K562 (cell line): ENCODE data around the gene ERCC1. TPM values are rescaled to one million over a fixed set of nuclear protein-coding genes. Genes with fewer than 3 reads are reported as not detected.

Experiments
- ARNT ChIP-seq, 2 experiments: fragments of 450-650 bp; IDR thresholded peaks; 2 replicates each; pipeline ENCODE4 v1.6.1; 2016; ENCODE audit warnings: mild to moderate bottlenecking in 1 of 2
- CXXC5 ChIP-seq: fragments of 250-450 bp; sonication (Bioruptor Pico); IDR thresholded peaks from 2 replicates; pipeline ENCODE4 v1.8.0; 2022; ENCODE audit warnings: inconsistent platforms, mild to moderate bottlenecking, moderate library complexity
- EGR1 ChIP-seq: fragments of 450-650 bp; conservative IDR thresholded peaks from 2 replicates; pipeline ENCODE4 v1.6.1; 2017; ENCODE audit warnings: mild to moderate bottlenecking
- HMG20B ChIP-seq: fragments of 250-450 bp; sonication (Bioruptor Pico); IDR thresholded peaks from 2 replicates; pipeline ENCODE4 v1.5.0; 2021; ENCODE audit warnings: mild to moderate bottlenecking
- MEIS2 ChIP-seq: fragments of 450-650 bp; IDR thresholded peaks from 2 replicates; pipeline ENCODE4 v1.6.1; 2014; ENCODE audit warnings: mild to moderate bottlenecking; ENCODE audit not compliant: partially characterized antibody
- NR2C1 ChIP-seq, 2 experiments: fragments of 450-650 bp; IDR thresholded peaks; 2 replicates each; pipeline ENCODE4 v1.6.1; 2017; ENCODE audit warnings: mild to moderate bottlenecking in 2 of 2, antibody characterized with exemption in 1 of 2, inconsistent platforms in 1 of 2, missing compliant biosample characterization in 1 of 2, missing genetic modification characterization in 1 of 2
- POLR2AphosphoS5 ChIP-seq: IDR thresholded peaks from 2 replicates; pipeline ENCODE4 v1.6.1; 2011; ENCODE audit warnings: mild to moderate bottlenecking, low read depth, low read length, moderate library complexity; ENCODE audit not compliant: control insufficient read depth, insufficient read depth
- RAD51 ChIP-seq: fragments of 450-650 bp; IDR thresholded peaks from 2 replicates; pipeline ENCODE4 v1.7.1; 2016; ENCODE audit warnings: low read depth, mild to moderate bottlenecking, borderline replicate concordance
- RFX7 ChIP-seq: fragments of 250-450 bp; sonication (Bioruptor Pico); IDR thresholded peaks from 2 replicates; pipeline ENCODE4 v1.5.1; 2021; ENCODE audit warnings: mild to moderate bottlenecking
- SAFB ChIP-seq: fragments of 200-400 bp; formaldehyde crosslinking; IDR thresholded peaks from 2 replicates; pipeline ENCODE4 v1.6.1; 2017; ENCODE audit warnings: low read depth, low read length, borderline replicate concordance
- SNAPC5 ChIP-seq: fragments of 250-450 bp; sonication (Bioruptor Pico); IDR thresholded peaks from 2 replicates; pipeline ENCODE4 v1.8.0; 2021; ENCODE audit warnings: moderate library complexity, mild to moderate bottlenecking, inconsistent platforms
- SPI1 ChIP-seq: IDR thresholded peaks from 2 replicates; pipeline ENCODE4 v1.6.1; 2011; ENCODE audit warnings: low read depth, low read length, control low read depth, borderline replicate concordance
- TEAD2 ChIP-seq: fragments of 450-650 bp; IDR thresholded peaks from 2 replicates; pipeline ENCODE4 v1.6.1; 2016; ENCODE audit warnings: missing genetic modification characterization, control low read depth, missing compliant biosample characterization
- THAP12 ChIP-seq: fragments of 250-450 bp; sonication (Bioruptor Pico); IDR thresholded peaks from 2 replicates; pipeline ENCODE4 v1.9.0; 2021; ENCODE audit warnings: mild to moderate bottlenecking, inconsistent platforms
- XRCC3 ChIP-seq: fragments of 450-650 bp; IDR thresholded peaks from 2 replicates; pipeline ENCODE4 v1.6.1; 2017; ENCODE audit warnings: mild to moderate bottlenecking, moderate library complexity
- ZNF175 ChIP-seq: fragments of 200-800 bp; sonication (Bioruptor generic); IDR thresholded peaks from 2 replicates; pipeline ENCODE4 v1.6.1; 2016; ENCODE audit warnings: low read depth, mild to moderate bottlenecking, missing genetic modification characterization, missing compliant biosample characterization
- ZNF766 ChIP-seq: fragments of 200-800 bp; sonication (Bioruptor generic); conservative IDR thresholded peaks from 2 replicates; pipeline ENCODE4 v1.6.1; 2016; ENCODE audit warnings: missing genetic modification characterization, missing compliant biosample characterization
- polyA plus RNA-seq, 8 experiments: library from polyadenylated mRNA; depleted of rRNA in 4 of 8; stranded (reverse) in 5 of 8; unstranded in 3 of 8; fragments of >200 nt; fragmentation: Nextera tagmentation in 2 of 8; fragmentation: Illumina TruSeq in 1 of 8; extraction: Ambion mirVana in 2 of 8; extraction: Trizol in 1 of 8; gene quantifications; 2 replicates each; pipeline versions ENCODE4 v1.2.1 to v1.2.3, GENCODE V29; 2011 to 2014; ENCODE audit warnings: inconsistent platforms in 1 of 8, missing spikeins in 1 of 8
- total RNA-seq, 7 experiments: library from RNA; depleted of rRNA in 6 of 7; stranded (reverse); fragments of >200 nt in 6 of 7; fragmentation: Illumina TruSeq in 2 of 7; extraction: Trizol in 2 of 7; gene quantifications; 2 replicates each; pipeline versions ENCODE4 v1.2.1 to v1.2.3, GENCODE V29; 2011 to 2021; ENCODE audit warnings: low replicate concordance in 1 of 7
- TF ChIP-seq, protein P1 (sequence below), 2 experiments: IDR thresholded peaks; 2 replicates each; pipeline ENCODE4 v1.6.1; 2011; ENCODE audit warnings: borderline replicate concordance in 1 of 2, control low read depth in 1 of 2, low read depth in 1 of 2, low read length in 1 of 2, mild to moderate bottlenecking in 1 of 2, mixed read lengths in 1 of 2, moderate library complexity in 1 of 2; ENCODE audit not compliant: insufficient read depth in 1 of 2, insufficient read length in 1 of 2, poor library complexity in 1 of 2, severe bottlenecking in 1 of 2; ENCODE audit errors: extremely low read depth in 1 of 2
- TF ChIP-seq, protein P2 (sequence below), 2 experiments: fragments of 450-650 bp in 1 of 2; sonication (generic) in 1 of 2; formaldehyde crosslinking in 1 of 2; IDR thresholded peaks in 1 of 2; conservative IDR thresholded peaks in 1 of 2; 2 replicates each; pipeline versions ENCODE4 v1.6.1 to v1.8.1; 2016 to 2023; ENCODE audit warnings: mild to moderate bottlenecking in 2 of 2, moderate library complexity in 2 of 2, inconsistent platforms in 1 of 2, missing genetic modification reagents in 1 of 2
- TF ChIP-seq, protein P3 (sequence below): sonication (generic); formaldehyde crosslinking; IDR thresholded peaks from 2 replicates; pipeline ENCODE4 v1.8.0; 2022; ENCODE audit warnings: missing genetic modification reagents, mild to moderate bottlenecking, moderate library complexity, borderline replicate concordance

Gene ERCC1
- total and polyA plus RNA-seq, 9 of the 15 experiments (the other 6 are each of a cell fraction or from before 2014, with no cell fraction given) = 9.3 to 92.6 (median 60.0) TPM

- TF ChIP-seq CXXC5 (CRISPR knock-in tag) = peak; percentile 22
- TF ChIP-seq RAD51 = peak; percentile 37; the same call in 1 of the 2 replicates
- TF ChIP-seq, protein P1, sequence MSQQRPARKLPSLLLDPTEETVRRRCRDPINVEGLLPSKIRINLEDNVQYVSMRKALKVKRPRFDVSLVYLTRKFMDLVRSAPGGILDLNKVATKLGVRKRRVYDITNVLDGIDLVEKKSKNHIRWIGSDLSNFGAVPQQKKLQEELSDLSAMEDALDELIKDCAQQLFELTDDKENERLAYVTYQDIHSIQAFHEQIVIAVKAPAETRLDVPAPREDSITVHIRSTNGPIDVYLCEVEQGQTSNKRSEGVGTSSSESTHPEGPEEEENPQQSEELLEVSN (IDR thresholded peaks at IDR 0.05; ENCODE audit: borderline replicate concordance in 1 of 2, extremely low read depth in 1 of 2, insufficient read depth in 1 of 2, insufficient read length in 1 of 2, low read depth in 1 of 2, low read length in 1 of 2, poor library complexity in 1 of 2, severe bottlenecking in 1 of 2) = peak; percentile 92 to 95
- no peak for TF ChIP-seq HMG20B (CRISPR knock-in tag)
- TF ChIP-seq TEAD2 (tag) = peak; percentile 32; the same call in 1 of the 2 replicates
- no peak for TF ChIP-seq SNAPC5 (CRISPR knock-in tag)
- TF ChIP-seq POLR2AphosphoS5 = no peak; the same call in 1 of the 2 replicates
- TF ChIP-seq THAP12 (CRISPR knock-in tag) = peak; percentile 42; the same call in 1 of the 2 replicates
- TF ChIP-seq, protein P2, sequence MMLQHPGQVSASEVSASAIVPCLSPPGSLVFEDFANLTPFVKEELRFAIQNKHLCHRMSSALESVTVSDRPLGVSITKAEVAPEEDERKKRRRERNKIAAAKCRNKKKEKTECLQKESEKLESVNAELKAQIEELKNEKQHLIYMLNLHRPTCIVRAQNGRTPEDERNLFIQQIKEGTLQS (IDR thresholded peaks at IDR 0.05) = peak; percentile 88
- TF ChIP-seq, protein P2 (CRISPR knock-in tag; conservative IDR thresholded peaks at IDR 0.05) = peak; percentile 71; the same call in 1 of the 2 replicates
- peak; percentile 97 for TF ChIP-seq SAFB
- peak in 1 of 2 experiments; percentile 4; a peak in 1 of 4 replicates for TF ChIP-seq ARNT (IDR thresholded peaks at IDR 0.05)
- TF ChIP-seq RFX7 (CRISPR knock-in tag) = no peak
- TF ChIP-seq NR2C1 (IDR thresholded peaks at IDR 0.05) = peak; percentile 86
- peak; percentile 94 for TF ChIP-seq NR2C1 (tag; IDR thresholded peaks at IDR 0.05)
- TF ChIP-seq ZNF766 = peak; percentile 96
- TF ChIP-seq, protein P3, sequence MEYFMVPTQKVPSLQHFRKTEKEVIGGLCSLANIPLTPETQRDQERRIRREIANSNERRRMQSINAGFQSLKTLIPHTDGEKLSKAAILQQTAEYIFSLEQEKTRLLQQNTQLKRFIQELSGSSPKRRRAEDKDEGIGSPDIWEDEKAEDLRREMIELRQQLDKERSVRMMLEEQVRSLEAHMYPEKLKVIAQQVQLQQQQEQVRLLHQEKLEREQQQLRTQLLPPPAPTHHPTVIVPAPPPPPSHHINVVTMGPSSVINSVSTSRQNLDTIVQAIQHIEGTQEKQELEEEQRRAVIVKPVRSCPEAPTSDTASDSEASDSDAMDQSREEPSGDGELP (CRISPR knock-in tag) = peak; percentile 1; the same call in 1 of the 2 replicates
- no peak for TF ChIP-seq XRCC3
- TF ChIP-seq EGR1 = peak; percentile 95
- TF ChIP-seq ZNF175 (CRISPR knock-in tag) = peak; percentile 78; the same call in 1 of the 2 replicates
- peak; percentile 71 for TF ChIP-seq SPI1
- peak; percentile 21 for TF ChIP-seq MEIS2
These were observed 18.1 kb downstream of the ERCC1 start (continued) for GRCh38 chr19:45405435-45406225.
